Dermis microvascular lymphatic vessel endothelial cell (primary cell): Measurements from ENCODE around the gene PCNX2. TPM values are rescaled to one million over a fixed set of nuclear protein-coding genes. Genes with fewer than 3 reads are reported as not detected.
A peak's percentile ranks its signal among the peaks of the same experiment; 100 is the strongest.

Experiments
- DNase-seq, 2 donors: peaks; one replicate each; pipeline versions ENCODE4 v3.0.0 to v3.0.0-alpha.2; 2010; ENCODE audit warnings: low read depth in 2 of 2
- total RNA-seq: library from RNA; depleted of rRNA; stranded (reverse); fragments of >200 nt; gene quantifications from 2 replicates; pipeline ENCODE4 v1.2.1, GENCODE V29; 2014

PCNX2 gene
- total RNA-seq, 1 donor from 2014 or later = 1.4 TPM

DNA sequence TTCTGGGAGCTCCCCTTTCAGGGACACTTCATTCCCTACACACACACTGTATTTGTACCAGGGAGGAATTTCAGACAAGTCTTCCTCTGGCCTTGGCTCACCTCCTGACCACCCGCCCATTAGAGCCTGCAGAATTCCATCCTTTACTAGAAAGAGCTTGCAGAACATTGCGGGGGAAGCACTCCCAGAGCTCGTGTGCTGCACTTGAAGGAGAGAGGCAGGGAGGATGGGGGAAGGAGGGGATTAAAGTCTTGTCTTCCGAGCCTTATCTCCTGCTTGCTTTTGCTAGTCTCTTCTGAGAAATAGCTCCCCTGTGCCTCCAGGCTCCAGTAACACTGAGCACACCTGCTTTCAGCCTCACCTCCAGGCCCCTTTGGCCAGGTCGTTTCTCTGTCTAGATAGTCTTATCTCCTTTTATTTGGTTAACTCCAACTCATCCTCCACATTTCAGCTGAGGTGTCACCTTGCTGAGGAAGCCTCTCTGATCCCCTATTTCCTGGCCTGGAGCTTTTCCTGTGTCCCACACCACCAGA lies 62.0 kb downstream of the PCNX2 start:
- no peak for DNase-seq

DNA sequence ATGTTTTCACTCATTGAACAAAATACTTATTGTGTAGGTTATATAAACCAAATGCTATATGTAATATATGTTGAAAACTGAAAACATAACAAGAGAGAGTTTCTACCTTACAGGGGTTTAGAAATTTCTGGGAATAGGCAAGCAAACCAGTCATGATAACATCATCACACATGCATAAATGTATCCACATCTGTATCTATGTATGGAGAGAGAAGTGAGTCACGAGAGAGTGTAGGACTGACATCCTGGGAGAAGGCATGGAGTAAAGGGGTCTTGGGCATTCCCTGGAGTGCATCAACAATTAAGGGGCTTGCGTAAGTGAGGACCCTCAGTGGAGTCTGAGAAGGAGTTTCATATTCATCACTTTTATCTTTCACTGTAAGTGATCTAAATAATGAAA lies 65.5 kb downstream of the PCNX2 start:
- no peak for DNase-seq

DNA sequence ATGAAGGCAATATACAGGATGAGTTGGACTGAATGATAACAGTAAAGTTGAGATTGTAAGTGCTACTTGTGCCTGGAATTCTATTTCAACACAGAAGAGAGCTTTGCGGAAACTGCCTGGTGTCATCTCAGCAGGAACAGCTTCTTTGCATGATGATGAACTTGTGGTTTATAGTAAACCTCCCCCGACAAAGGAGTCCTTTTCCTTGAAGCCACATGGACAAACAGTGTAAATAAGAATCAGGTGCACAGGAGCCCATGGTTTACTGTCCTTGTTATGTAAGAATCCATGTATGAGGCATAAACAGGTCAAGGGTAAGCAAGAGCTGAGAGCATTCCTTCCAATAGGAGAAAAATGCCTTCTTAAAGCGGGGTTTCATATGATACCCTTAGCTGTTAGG lies 66.2 kb downstream of the PCNX2 start:
- DNase-seq = no peak

DNA sequence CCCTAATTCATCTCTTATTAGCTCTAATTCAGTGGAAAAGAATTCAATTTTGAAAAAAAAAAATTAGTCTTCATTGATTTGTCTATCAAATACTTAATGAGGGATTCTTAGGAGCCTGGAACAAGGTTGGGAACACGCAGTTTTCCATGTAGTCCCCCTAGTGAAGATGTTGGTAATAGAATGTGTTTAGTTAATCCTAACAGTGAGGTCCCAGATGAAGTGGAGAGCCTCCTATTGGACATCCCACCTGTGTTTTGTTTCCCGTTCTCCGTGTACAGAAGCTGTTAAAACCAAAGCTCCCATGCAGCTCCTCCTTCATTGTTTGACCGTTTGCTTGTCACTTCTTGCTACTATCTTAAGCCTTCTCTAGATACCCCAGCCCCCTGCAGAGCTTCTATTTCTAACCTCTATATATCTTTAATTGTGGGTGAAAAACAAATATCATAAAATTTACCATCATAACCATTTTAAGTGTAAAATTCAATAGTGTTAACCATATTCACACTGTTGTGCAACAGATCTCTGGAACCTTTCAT lies 67.5 kb downstream of the PCNX2 start:
- DNase-seq = no peak

DNA sequence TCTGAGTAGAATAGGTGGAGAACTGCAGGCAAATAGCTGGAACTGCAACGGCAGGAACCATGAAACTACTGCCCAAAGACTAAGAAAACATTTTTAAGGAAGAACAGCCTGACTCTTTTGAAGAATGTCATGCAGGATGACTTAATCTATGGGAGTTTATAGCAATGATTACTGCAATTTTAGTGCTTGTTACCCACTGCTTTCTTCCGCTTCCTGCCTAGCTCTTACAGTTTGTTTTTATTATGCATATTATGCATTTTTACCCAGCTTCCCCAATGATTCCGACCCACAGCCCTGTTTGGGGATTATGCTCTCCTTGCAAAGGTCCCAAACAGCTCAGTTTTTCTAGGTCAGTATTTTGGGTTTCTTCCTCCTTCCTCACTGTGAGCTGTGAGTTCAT lies 71.2 kb downstream of the PCNX2 start:
- no peak for DNase-seq

- no peak for DNase-seq
These were observed 77.7 kb downstream of the PCNX2 start for GRCh38 chr1:233217832-233218231.

- DNase-seq = no peak
These were observed 79.5 kb downstream of the PCNX2 start for GRCh38 chr1:233216009-233216408.

- DNase-seq = no peak
These were observed 80.3 kb downstream of the PCNX2 start for GRCh38 chr1:233215135-233215760.

- DNase-seq = no peak
These were observed 83.9 kb downstream of the PCNX2 start for GRCh38 chr1:233211595-233211994.

DNA sequence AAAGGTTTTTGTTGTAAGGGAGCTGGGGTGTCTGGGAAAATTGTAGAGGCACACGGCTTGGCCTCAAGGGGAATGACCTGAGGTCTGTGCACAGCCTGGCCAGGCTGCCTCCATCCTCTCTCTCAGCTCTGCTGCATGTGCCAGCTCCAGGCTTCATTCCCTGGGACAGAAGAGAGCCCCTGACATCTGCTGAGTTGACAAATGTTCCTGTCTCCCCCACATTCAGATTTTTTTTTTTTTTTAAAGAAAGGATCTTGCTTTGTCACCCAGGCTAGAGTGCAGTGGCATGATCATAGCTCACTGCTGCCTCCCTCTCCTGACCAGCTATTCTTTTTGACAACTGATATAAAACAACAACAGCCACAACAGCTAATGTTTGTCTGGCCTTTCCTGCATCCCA lies 84.4 kb downstream of the PCNX2 start:
- no peak for DNase-seq

- no peak for DNase-seq
These were observed 86.0 kb downstream of the PCNX2 start for GRCh38 chr1:233209481-233209880.

- no peak for DNase-seq
These were observed 86.8 kb downstream of the PCNX2 start for GRCh38 chr1:233208687-233209086.

GRCh38 chr1:233197940-233198339 lies 97.6 kb downstream of the PCNX2 start:
- DNase-seq = no peak

DNA sequence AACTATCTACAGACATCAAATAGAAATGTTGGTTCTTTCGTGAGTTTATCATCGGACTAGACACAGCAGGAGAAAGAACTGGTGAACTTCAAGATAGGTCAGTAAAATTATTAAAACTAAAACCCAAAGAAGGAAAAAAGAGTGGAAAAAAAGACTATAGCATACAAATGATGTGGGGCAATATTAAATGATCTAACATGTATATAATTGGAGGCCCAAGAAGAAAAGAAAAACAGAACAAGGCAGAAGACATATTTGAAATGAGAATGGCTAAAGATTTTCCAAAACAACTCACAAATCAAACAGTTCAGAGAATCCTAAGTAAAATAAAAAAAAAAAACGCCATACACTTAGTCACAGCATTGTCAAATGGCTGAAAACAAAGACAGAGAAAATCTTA lies 101.8 kb downstream of the PCNX2 start:
- DNase-seq = no peak

GRCh38 chr1:233190987-233191386 lies 104.5 kb downstream of the PCNX2 start:
- DNase-seq = no peak

GRCh38 chr1:233189526-233189925 lies 106.0 kb downstream of the PCNX2 start:
- no peak for DNase-seq

GRCh38 chr1:233188061-233188460 lies 107.5 kb downstream of the PCNX2 start:
- DNase-seq = no peak

DNA sequence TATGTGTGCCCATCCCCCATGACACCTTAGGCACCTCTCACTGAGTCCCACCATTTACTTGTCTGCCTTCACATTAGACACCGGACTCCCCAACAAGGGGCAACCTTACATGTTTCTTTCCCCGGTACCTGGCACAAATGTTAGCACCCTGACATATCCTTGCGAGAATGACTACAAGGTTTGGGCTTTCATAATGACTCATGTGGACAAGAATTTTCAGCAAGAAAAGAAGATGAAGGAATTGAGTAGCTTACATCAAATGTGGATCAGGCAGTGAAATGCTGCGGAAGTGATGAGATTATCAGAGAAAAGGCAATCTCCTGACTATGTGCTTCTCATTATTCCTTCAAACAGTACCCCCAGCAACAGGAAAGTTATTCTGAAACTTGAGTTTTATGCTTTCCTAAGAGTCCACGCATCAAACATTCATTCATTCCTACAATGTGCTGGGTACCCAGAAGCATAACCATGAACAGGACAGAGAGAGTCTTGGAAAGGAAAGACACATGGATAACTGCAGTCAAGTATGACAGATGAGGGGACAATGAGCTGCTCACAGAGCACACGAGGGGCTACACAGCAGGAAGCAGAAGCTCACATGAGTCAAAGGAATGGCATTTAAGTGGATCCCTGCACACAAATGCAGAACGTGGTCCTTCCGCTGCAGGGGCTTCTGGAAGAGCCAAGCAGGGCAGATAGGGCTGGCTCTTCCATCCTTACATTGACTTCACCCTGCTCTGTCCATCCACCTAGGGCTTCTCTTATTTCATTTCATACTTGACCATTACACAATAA lies 112.1 kb downstream of the PCNX2 start:
- no peak for DNase-seq

DNA sequence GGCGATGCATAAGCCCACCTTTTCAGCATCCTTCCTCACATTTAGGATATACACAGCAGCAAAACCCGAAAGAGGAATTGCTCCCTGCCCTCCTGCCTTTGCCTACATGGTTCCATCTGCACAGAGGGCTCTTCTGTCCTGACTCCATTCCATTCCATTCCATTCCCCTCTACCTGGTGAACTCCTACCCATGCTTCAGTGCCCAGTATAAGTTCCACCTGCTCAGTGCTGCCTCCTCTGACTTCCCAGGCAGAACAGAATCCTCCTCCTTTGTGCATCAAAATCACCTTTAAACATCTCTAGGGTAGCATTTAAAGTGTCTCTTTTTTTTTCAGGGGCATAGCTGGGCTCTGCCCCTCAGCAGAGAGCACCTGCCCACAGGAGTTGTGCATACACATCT lies 112.9 kb downstream of the PCNX2 start:
- DNase-seq = no peak

- peak in 1 of 2 donors; percentile 42 for DNase-seq
These were observed 114.7 kb downstream of the PCNX2 start for GRCh38 chr1:233180641-233181364.

GRCh38 chr1:233179638-233180037 lies 115.9 kb downstream of the PCNX2 start:
- DNase-seq = peak in 1 of 2 donors; percentile 23

DNA sequence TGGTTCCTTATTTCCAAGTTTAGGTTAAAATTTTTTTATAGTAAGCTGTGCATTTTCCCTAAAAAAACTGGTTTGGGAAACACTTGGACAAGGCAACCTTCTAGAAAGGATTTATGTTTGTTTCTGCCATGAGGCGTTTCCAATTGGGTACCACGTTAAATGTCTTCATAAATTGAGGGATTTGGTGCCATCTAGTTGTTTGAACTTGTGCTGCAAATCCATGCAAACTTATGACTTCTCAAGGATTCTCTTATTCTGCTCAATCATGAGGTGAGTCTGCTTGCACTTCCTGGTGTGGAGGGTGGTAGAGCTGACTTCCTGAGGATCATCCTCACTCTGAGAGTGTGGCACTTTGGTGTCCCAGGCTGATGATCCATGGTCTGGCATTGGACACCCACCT lies 123.3 kb downstream of the PCNX2 start:
- DNase-seq = peak; percentile 16 to 64
